Retinal pigment epithelial cell (primary cell): ENCODE results near the gene TCFL5.

Experiments
- DNase-seq: peaks from one replicate; pipeline ENCODE4 v3.0.0-alpha.2; 2010; ENCODE audit warnings: low read depth
- H3K4me3 ChIP-seq: 2 replicates; pipeline ENCODE4 v1.5.1; 2011; ENCODE audit warnings: mild to moderate bottlenecking, low read length, control low read depth, moderate library complexity
- CTCF ChIP-seq: conservative IDR thresholded peaks from 2 replicates; pipeline ENCODE4 v1.5.1; 2011; ENCODE audit warnings: low read depth, low read length, control low read depth, inconsistent platforms

TCFL5 gene

GRCh38 chr20:62812181-62812906, 49.3 kb downstream of the TCFL5 start:
- TF ChIP-seq CTCF, result no peak
- H3K4me3 ChIP-seq, result no peak overlapping the region
- DNase-seq, result no peak

GRCh38 chr20:62811720-62812119, 49.9 kb downstream of the TCFL5 start:
- no peak for TF ChIP-seq CTCF
- DNase-seq, result no peak
- no peak overlapping the region for H3K4me3 ChIP-seq

- no peak overlapping the region for H3K4me3 ChIP-seq
- TF ChIP-seq CTCF, result no peak
- no peak for DNase-seq
Observed at GRCh38 chr20:62811320-62811719, 50.3 kb downstream of the TCFL5 start.

GRCh38 chr20:62809530-62810428, 51.8 kb downstream of the TCFL5 start:
- no peak for TF ChIP-seq CTCF
- no peak overlapping the region for H3K4me3 ChIP-seq
- no peak for DNase-seq

GRCh38 chr20:62808211-62808865, 53.3 kb downstream of the TCFL5 start:
- peak; percentile 89 for TF ChIP-seq CTCF
- no peak overlapping the region for H3K4me3 ChIP-seq
- DNase-seq, result no peak

GRCh38 chr20:62807444-62808210, 54.0 kb downstream of the TCFL5 start:
- DNase-seq, result no peak
- no peak overlapping the region for H3K4me3 ChIP-seq
- no peak for TF ChIP-seq CTCF
